ENCODE results near the gene HES2.

HES2 gene

GRCh38 chr1:6408023-6408422 lies 11.7 kb downstream of the HES2 start:
- Histone ChIP-seq H3K27me3 (ENCODE audit: insufficient read depth, poor library complexity, severe bottlenecking) (peaks cover 4% of the 10 kb centered on the region), H3K27ac (replicated peaks) (no peak overlapping the region), H3K4me3 (replicated peaks; ENCODE audit: insufficient read depth, low read length) (no peak overlapping the region)
- no peak for TF ChIP-seq POLR2AphosphoS5 (IDR thresholded peaks at IDR 0.05; ENCODE audit: low read depth)
- no peak for TF ChIP-seq GABPA (IDR thresholded peaks at IDR 0.05; ENCODE audit: low read depth)
- TF ChIP-seq CTCF (IDR thresholded peaks at IDR 0.05; ENCODE audit: insufficient read depth, low read length) = no peak
- TF ChIP-seq REST (IDR thresholded peaks at IDR 0.05; ENCODE audit: insufficient replicate concordance, low read depth) = no peak
- TF ChIP-seq SPI1 (IDR thresholded peaks at IDR 0.05; ENCODE audit: borderline replicate concordance, low read depth) = no peak
- no peak for DNase-seq (ENCODE audit: low read depth in 1 of 2, low spot score in 1 of 2)

GRCh38 chr1:6401673-6402072 lies 18.0 kb downstream of the HES2 start:
- DNase-seq (ENCODE audit: low read depth in 1 of 2, low spot score in 1 of 2) = peak; percentile 55 to 84
- Histone ChIP-seq H3K27ac (replicated peaks) (no peak overlapping the region), H3K27me3 (ENCODE audit: insufficient read depth, poor library complexity, severe bottlenecking) (no peaks in the 10 kb centered on the region), H3K4me3 (replicated peaks; ENCODE audit: insufficient read depth, low read length) (no peak overlapping the region)
- no peak for TF ChIP-seq REST (IDR thresholded peaks at IDR 0.05; ENCODE audit: insufficient replicate concordance, low read depth)
- no peak for TF ChIP-seq POLR2AphosphoS5 (IDR thresholded peaks at IDR 0.05; ENCODE audit: low read depth)

- H3K27ac ChIP-seq (replicated peaks) = no peak overlapping the region
- no peak for TF ChIP-seq SPI1 (IDR thresholded peaks at IDR 0.05; ENCODE audit: borderline replicate concordance, low read depth)
- TF ChIP-seq CTCF (IDR thresholded peaks at IDR 0.05; ENCODE audit: insufficient read depth, low read length) = no peak
- TF ChIP-seq POLR2AphosphoS5 (IDR thresholded peaks at IDR 0.05; ENCODE audit: low read depth) = no peak
- no peak for TF ChIP-seq REST (IDR thresholded peaks at IDR 0.05; ENCODE audit: insufficient replicate concordance, low read depth)
- TF ChIP-seq GABPA (IDR thresholded peaks at IDR 0.05; ENCODE audit: low read depth) = no peak
- no peaks in the 10 kb centered on the region for H3K27me3 ChIP-seq (ENCODE audit: insufficient read depth, poor library complexity, severe bottlenecking)
- H3K4me3 ChIP-seq (replicated peaks; ENCODE audit: insufficient read depth, low read length) = no peak overlapping the region
- DNase-seq (ENCODE audit: low read depth in 1 of 2, low spot score in 1 of 2) = no peak
Observed at GRCh38 chr1:6399294-6399693, 20.4 kb downstream of the HES2 start.
